GM19328 (cell line): ENCODE results near the gene OPRL1.
"Not testable (repeated sequence)": the region's sequence is repeated elsewhere in the genome, so short reads cannot be mapped to it uniquely, and the experiment has no call there.

Experiments used
- ATAC-seq: cut with Tn5 transposase; IDR thresholded peaks from one replicate; pipeline ENCODE4 v1.9.1; 2021; ENCODE audit warnings: mild to moderate bottlenecking, moderate library complexity; ENCODE audit not compliant: unreplicated experiment

The OPRL1 gene

GRCh38 chr20:64114356-64114971, 34.6 kb downstream of the OPRL1 start:
- no peak for ATAC-seq

GRCh38 chr20:64115171-64115911, 35.5 kb downstream of the OPRL1 start:
- ATAC-seq: no peak

- no peak for ATAC-seq
Measured at GRCh38 chr20:64116016-64116415, 36.1 kb downstream of the OPRL1 start.

GRCh38 chr20:64116541-64117431, 36.9 kb downstream of the OPRL1 start:
- no peak for ATAC-seq

GRCh38 chr20:64117432-64117777, 37.5 kb downstream of the OPRL1 start:
- ATAC-seq: not testable (repeated sequence)

- ATAC-seq: no peak
Measured at GRCh38 chr20:64119301-64119680, 39.4 kb downstream of the OPRL1 start.

- ATAC-seq: no peak
Measured at GRCh38 chr20:64119681-64120341, 39.9 kb downstream of the OPRL1 start.

- ATAC-seq: no peak
Measured at GRCh38 chr20:64121586-64121985, 41.7 kb downstream of the OPRL1 start.

GRCh38 chr20:64122927-64123326, 43.0 kb downstream of the OPRL1 start:
- ATAC-seq: not testable (repeated sequence)

GRCh38 chr20:64123517-64123916, 43.6 kb downstream of the OPRL1 start:
- ATAC-seq: not testable (repeated sequence)

GRCh38 chr20:64129146-64129782, 49.4 kb downstream of the OPRL1 start:
- no peak for ATAC-seq

GRCh38 chr20:64130271-64130670, 50.4 kb downstream of the OPRL1 start:
- ATAC-seq: no peak

GRCh38 chr20:64130876-64131275, 51.0 kb downstream of the OPRL1 start:
- no peak for ATAC-seq

- no peak for ATAC-seq
Measured at GRCh38 chr20:64131406-64131805, 51.5 kb downstream of the OPRL1 start.

GRCh38 chr20:64133951-64134407, 54.1 kb downstream of the OPRL1 start:
- no peak for ATAC-seq

- ATAC-seq: not testable (repeated sequence)
Measured at GRCh38 chr20:64134744-64135143, 54.9 kb downstream of the OPRL1 start.

- ATAC-seq: no peak
Measured at GRCh38 chr20:64136004-64136710, 56.3 kb downstream of the OPRL1 start.

GRCh38 chr20:64137598-64138031, 57.7 kb downstream of the OPRL1 start:
- ATAC-seq: no peak

GRCh38 chr20:64138276-64138815, 58.5 kb downstream of the OPRL1 start:
- no peak for ATAC-seq
